GM12878 (cell line): Measurements from ENCODE around the gene TUBA4B. TPM values are rescaled to one million over a fixed set of nuclear protein-coding genes. Genes with fewer than 3 reads are reported as not detected.

ENCODE experiments used
- MEF2B ChIP-seq: fragments of 450-650 bp; IDR thresholded peaks from 2 replicates; pipeline ENCODE4 v1.6.1; 2018; ENCODE audit warnings: mild to moderate bottlenecking, moderate library complexity; ENCODE audit not compliant: partially characterized antibody, poor library complexity, severe bottlenecking
- YY1 ChIP-seq: IDR thresholded peaks from 2 replicates; pipeline ENCODE4 v1.6.1; 2011; ENCODE audit warnings: low read depth, mild to moderate bottlenecking, low read length
- polyA plus RNA-seq, 11 experiments: library from polyadenylated mRNA; depleted of rRNA in 4 of 11; unstranded in 6 of 11; stranded (reverse) in 5 of 11; fragments of >200 nt; fragmentation: Nextera tagmentation in 4 of 11; fragmentation: Illumina TruSeq in 1 of 11; extraction: Ambion mirVana in 4 of 11; extraction: Trizol in 1 of 11; gene quantifications; 1 replicate in 1 of 11; 2 replicates in 10 of 11; pipeline versions ENCODE4 v1.2.1 to v1.2.3, GENCODE V29; 2011 to 2016; ENCODE audit warnings: inconsistent platforms in 2 of 11, missing spikeins in 2 of 11, low read depth in 1 of 11
- total RNA-seq, 4 experiments: library from RNA; depleted of rRNA in 3 of 4; stranded (reverse); fragments of >200 nt in 3 of 4; fragmentation: Illumina TruSeq in 1 of 4; extraction: Trizol in 1 of 4; gene quantifications; 2 replicates each; pipeline versions ENCODE4 v1.2.1 to v1.2.3, GENCODE V29; 2013 to 2021
- TF ChIP-seq, protein P1 (sequence below): fragments of 450-650 bp; IDR thresholded peaks from 2 replicates; pipeline ENCODE4 v1.6.1; 2018; ENCODE audit warnings: borderline replicate concordance, mild to moderate bottlenecking; ENCODE audit not compliant: partially characterized antibody
- TF ChIP-seq, protein P2 (sequence below): fragments of 450-650 bp; IDR thresholded peaks from 2 replicates; pipeline ENCODE4 v1.6.1; 2017; ENCODE audit warnings: mild to moderate bottlenecking, moderate library complexity
- TF ChIP-seq, protein P3 (sequence below): fragments of 450-650 bp; formaldehyde crosslinking; IDR thresholded peaks from 2 replicates; pipeline ENCODE4 v1.4.0; 2022; ENCODE audit warnings: mild to moderate bottlenecking, moderate library complexity
- TF ChIP-seq, protein P4 (sequence below): IDR thresholded peaks from 2 replicates; pipeline ENCODE4 v1.6.1; 2012; ENCODE audit warnings: improper control_type of control experiment, low read depth, low read length; ENCODE audit not compliant: insufficient replicate concordance

Gene TUBA4B
- total and polyA plus RNA-seq, 10 of the 15 experiments (the other 5 are each of a cell fraction or from before 2014, with no cell fraction given), result 0.07 TPM; not detected in 9

DNA sequence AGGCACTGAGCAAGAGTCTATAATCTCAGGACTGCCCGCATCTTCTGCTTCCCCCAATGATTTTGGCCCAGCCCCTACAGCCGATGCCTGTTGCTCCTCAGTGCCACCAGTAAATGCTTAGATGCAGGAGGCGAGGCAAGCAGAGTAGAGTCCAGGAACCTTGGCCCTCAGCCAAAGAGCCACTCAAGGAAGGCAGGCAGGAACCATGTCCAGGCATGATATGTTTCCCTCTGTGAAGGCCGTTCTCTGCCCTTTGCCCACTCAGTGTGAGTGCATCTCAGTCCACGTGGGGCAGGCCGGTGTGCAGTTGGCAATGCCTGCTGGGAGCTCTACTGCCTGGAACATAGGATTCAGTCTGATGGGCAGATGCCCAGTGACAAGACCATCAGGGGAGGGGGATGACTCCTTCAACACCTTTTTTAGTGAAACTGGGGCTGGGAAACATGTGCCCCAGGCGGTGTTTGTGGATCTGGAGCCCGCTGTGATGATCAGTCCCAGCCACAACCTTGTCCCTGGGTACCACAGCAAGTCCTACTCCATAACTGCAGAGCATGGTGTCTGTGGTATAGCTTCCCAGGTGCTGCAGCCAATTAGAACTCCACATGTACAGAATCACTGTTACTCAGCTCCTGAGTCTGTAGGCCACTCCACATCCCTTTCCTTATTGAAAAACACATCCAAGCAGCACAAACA is 16.5 kb downstream of the TUBA4B start (continued):
- TF ChIP-seq, protein P1, sequence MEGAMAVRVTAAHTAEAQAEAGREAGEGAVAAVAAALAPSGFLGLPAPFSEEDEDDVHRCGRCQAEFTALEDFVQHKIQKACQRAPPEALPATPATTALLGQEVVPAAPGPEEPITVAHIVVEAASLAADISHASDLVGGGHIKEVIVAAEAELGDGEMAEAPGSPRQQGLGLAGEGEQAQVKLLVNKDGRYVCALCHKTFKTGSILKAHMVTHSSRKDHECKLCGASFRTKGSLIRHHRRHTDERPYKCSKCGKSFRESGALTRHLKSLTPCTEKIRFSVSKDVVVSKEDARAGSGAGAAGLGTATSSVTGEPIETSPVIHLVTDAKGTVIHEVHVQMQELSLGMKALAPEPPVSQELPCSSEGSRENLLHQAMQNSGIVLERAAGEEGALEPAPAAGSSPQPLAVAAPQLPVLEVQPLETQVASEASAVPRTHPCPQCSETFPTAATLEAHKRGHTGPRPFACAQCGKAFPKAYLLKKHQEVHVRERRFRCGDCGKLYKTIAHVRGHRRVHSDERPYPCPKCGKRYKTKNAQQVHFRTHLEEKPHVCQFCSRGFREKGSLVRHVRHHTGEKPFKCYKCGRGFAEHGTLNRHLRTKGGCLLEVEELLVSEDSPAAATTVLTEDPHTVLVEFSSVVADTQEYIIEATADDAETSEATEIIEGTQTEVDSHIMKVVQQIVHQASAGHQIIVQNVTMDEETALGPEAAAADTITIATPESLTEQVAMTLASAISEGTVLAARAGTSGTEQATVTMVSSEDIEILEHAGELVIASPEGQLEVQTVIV, result no peak
- TF ChIP-seq, protein P2, sequence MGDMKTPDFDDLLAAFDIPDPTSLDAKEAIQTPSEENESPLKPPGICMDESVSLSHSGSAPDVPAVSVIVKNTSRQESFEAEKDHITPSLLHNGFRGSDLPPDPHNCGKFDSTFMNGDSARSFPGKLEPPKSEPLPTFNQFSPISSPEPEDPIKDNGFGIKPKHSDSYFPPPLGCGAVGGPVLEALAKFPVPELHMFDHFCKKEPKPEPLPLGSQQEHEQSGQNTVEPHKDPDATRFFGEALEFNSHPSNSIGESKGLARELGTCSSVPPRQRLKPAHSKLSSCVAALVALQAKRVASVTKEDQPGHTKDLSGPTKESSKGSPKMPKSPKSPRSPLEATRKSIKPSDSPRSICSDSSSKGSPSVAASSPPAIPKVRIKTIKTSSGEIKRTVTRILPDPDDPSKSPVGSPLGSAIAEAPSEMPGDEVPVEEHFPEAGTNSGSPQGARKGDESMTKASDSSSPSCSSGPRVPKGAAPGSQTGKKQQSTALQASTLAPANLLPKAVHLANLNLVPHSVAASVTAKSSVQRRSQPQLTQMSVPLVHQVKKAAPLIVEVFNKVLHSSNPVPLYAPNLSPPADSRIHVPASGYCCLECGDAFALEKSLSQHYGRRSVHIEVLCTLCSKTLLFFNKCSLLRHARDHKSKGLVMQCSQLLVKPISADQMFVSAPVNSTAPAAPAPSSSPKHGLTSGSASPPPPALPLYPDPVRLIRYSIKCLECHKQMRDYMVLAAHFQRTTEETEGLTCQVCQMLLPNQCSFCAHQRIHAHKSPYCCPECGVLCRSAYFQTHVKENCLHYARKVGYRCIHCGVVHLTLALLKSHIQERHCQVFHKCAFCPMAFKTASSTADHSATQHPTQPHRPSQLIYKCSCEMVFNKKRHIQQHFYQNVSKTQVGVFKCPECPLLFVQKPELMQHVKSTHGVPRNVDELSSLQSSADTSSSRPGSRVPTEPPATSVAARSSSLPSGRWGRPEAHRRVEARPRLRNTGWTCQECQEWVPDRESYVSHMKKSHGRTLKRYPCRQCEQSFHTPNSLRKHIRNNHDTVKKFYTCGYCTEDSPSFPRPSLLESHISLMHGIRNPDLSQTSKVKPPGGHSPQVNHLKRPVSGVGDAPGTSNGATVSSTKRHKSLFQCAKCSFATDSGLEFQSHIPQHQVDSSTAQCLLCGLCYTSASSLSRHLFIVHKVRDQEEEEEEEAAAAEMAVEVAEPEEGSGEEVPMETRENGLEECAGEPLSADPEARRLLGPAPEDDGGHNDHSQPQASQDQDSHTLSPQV, result no peak
- TF ChIP-seq YY1, result no peak
- TF ChIP-seq, protein P3, sequence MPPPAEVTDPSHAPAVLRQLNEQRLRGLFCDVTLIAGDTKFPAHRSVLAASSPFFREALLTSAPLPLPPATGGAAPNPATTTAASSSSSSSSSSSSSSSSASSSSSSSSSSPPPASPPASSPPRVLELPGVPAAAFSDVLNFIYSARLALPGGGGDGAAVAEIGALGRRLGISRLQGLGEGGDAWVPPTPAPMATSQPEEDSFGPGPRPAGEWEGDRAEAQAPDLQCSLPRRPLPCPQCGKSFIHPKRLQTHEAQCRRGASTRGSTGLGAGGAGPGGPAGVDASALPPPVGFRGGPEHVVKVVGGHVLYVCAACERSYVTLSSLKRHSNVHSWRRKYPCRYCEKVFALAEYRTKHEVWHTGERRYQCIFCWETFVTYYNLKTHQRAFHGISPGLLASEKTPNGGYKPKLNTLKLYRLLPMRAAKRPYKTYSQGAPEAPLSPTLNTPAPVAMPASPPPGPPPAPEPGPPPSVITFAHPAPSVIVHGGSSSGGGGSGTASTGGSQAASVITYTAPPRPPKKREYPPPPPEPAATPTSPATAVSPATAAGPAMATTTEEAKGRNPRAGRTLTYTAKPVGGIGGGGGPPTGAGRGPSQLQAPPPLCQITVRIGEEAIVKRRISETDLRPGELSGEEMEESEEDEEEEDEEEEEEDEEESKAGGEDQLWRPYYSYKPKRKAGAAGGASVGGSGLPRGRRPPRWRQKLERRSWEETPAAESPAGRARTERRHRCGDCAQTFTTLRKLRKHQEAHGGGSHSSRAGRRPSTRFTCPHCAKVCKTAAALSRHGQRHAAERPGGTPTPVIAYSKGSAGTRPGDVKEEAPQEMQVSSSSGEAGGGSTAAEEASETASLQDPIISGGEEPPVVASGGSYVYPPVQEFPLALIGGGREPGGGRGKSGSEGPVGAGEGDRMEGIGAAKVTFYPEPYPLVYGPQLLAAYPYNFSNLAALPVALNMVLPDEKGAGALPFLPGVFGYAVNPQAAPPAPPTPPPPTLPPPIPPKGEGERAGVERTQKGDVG (CRISPR knock-in tag), result no peak
- no peak for TF ChIP-seq MEF2B
- TF ChIP-seq, protein P4, sequence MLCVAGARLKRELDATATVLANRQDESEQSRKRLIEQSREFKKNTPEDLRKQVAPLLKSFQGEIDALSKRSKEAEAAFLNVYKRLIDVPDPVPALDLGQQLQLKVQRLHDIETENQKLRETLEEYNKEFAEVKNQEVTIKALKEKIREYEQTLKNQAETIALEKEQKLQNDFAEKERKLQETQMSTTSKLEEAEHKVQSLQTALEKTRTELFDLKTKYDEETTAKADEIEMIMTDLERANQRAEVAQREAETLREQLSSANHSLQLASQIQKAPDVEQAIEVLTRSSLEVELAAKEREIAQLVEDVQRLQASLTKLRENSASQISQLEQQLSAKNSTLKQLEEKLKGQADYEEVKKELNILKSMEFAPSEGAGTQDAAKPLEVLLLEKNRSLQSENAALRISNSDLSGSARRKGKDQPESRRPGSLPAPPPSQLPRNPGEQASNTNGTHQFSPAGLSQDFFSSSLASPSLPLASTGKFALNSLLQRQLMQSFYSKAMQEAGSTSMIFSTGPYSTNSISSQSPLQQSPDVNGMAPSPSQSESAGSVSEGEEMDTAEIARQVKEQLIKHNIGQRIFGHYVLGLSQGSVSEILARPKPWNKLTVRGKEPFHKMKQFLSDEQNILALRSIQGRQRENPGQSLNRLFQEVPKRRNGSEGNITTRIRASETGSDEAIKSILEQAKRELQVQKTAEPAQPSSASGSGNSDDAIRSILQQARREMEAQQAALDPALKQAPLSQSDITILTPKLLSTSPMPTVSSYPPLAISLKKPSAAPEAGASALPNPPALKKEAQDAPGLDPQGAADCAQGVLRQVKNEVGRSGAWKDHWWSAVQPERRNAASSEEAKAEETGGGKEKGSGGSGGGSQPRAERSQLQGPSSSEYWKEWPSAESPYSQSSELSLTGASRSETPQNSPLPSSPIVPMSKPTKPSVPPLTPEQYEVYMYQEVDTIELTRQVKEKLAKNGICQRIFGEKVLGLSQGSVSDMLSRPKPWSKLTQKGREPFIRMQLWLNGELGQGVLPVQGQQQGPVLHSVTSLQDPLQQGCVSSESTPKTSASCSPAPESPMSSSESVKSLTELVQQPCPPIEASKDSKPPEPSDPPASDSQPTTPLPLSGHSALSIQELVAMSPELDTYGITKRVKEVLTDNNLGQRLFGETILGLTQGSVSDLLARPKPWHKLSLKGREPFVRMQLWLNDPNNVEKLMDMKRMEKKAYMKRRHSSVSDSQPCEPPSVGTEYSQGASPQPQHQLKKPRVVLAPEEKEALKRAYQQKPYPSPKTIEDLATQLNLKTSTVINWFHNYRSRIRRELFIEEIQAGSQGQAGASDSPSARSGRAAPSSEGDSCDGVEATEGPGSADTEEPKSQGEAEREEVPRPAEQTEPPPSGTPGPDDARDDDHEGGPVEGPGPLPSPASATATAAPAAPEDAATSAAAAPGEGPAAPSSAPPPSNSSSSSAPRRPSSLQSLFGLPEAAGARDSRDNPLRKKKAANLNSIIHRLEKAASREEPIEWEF, result no peak
